GM19324 (cell line): Measurements from ENCODE around the gene ARID1B.
"Not testable (repeated sequence)": the region's sequence is repeated elsewhere in the genome, so short reads cannot be mapped to it uniquely, and the experiment has no call there.

ENCODE experiments used
- ATAC-seq: cut with Tn5 transposase; IDR thresholded peaks from one replicate; pipeline ENCODE4 v1.9.1; 2021; ENCODE audit warnings: mild to moderate bottlenecking, moderate library complexity; ENCODE audit not compliant: unreplicated experiment, low FRiP score

Gene ARID1B

GRCh38 chr6:156980515-156980914, 203.3 kb downstream of the ARID1B start:
- ATAC-seq = no peak

GRCh38 chr6:156980948-156981347, 203.8 kb downstream of the ARID1B start:
- ATAC-seq = no peak

- ATAC-seq = no peak
Measured at GRCh38 chr6:156982168-156982567, 205.0 kb downstream of the ARID1B start.

- ATAC-seq = not testable (repeated sequence)
Measured at GRCh38 chr6:156982864-156983263, 205.7 kb downstream of the ARID1B start.

- ATAC-seq = peak; percentile 52
Measured at GRCh38 chr6:156984178-156984738, 207.1 kb downstream of the ARID1B start.

GRCh38 chr6:156985309-156985708, 208.1 kb downstream of the ARID1B start:
- no peak for ATAC-seq

GRCh38 chr6:156988276-156989158, 211.3 kb downstream of the ARID1B start:
- ATAC-seq = peak; percentile 51

GRCh38 chr6:156989159-156989806, 212.1 kb downstream of the ARID1B start:
- ATAC-seq = no peak

- no peak for ATAC-seq
Measured at GRCh38 chr6:156992020-156992804, 215.0 kb downstream of the ARID1B start.

- no peak for ATAC-seq
Measured at GRCh38 chr6:156993713-156994112, 216.5 kb downstream of the ARID1B start.

GRCh38 chr6:156994215-156995076, 217.3 kb downstream of the ARID1B start:
- no peak for ATAC-seq

- ATAC-seq = no peak
Measured at GRCh38 chr6:156995502-156995901, 218.3 kb downstream of the ARID1B start.

- ATAC-seq = no peak
Measured at GRCh38 chr6:156996265-156996664, 219.1 kb downstream of the ARID1B start.

- ATAC-seq = no peak
Measured at GRCh38 chr6:156998794-156999330, 221.7 kb downstream of the ARID1B start.

GRCh38 chr6:156999762-157000161, 222.6 kb downstream of the ARID1B start:
- ATAC-seq = no peak

GRCh38 chr6:157001716-157002115, 224.5 kb downstream of the ARID1B start:
- no peak for ATAC-seq

- no peak for ATAC-seq
Measured at GRCh38 chr6:157002774-157003173, 225.6 kb downstream of the ARID1B start.

- ATAC-seq = no peak
Measured at GRCh38 chr6:157005940-157006339, 228.8 kb downstream of the ARID1B start.

GRCh38 chr6:157008568-157008967, 231.4 kb downstream of the ARID1B start:
- ATAC-seq = no peak
